NCI-H2029 (cell line): ENCODE results near the gene CNDP2.

ENCODE experiments used
- DNase-seq: peaks from one replicate; lab custom pipeline; 2025; lab: John Stamatoyannopoulos, UW

The CNDP2 gene

GRCh38 chr18:74473976-74474640 lies 22.1 kb upstream of the CNDP2 start:
- no peak for DNase-seq

- DNase-seq: no peak
Observed at GRCh38 chr18:74476140-74476539, 20.0 kb upstream of the CNDP2 start.

- DNase-seq: no peak
Observed at GRCh38 chr18:74477771-74478170, 18.4 kb upstream of the CNDP2 start.

GRCh38 chr18:74478316-74478715 lies 17.8 kb upstream of the CNDP2 start:
- DNase-seq: no peak

GRCh38 chr18:74478880-74479279 lies 17.3 kb upstream of the CNDP2 start:
- DNase-seq: no peak

- DNase-seq: no peak
Observed at GRCh38 chr18:74479486-74480148, 16.5 kb upstream of the CNDP2 start.

- DNase-seq: no peak
Observed at GRCh38 chr18:74480149-74480651, 16.0 kb upstream of the CNDP2 start.

GRCh38 chr18:74482697-74483096 lies 13.5 kb upstream of the CNDP2 start:
- no peak for DNase-seq

- no peak for DNase-seq
Observed at GRCh38 chr18:74486119-74486849, 9.9 kb upstream of the CNDP2 start.

- no peak for DNase-seq
Observed at GRCh38 chr18:74488354-74488753, 7.8 kb upstream of the CNDP2 start.

GRCh38 chr18:74488864-74489263 lies 7.3 kb upstream of the CNDP2 start:
- no peak for DNase-seq

- DNase-seq: no peak
Observed at GRCh38 chr18:74489676-74490075, 6.5 kb upstream of the CNDP2 start.

GRCh38 chr18:74492259-74492658 lies 3.9 kb upstream of the CNDP2 start:
- no peak for DNase-seq

GRCh38 chr18:74493689-74494088 lies 2.5 kb upstream of the CNDP2 start:
- DNase-seq: no peak

GRCh38 chr18:74494514-74494913 lies 1.6 kb upstream of the CNDP2 start:
- no peak for DNase-seq

GRCh38 chr18:74496508-74497323 lies 553 bp downstream of the CNDP2 start:
- no peak for DNase-seq

GRCh38 chr18:74497324-74497676 lies 1.1 kb downstream of the CNDP2 start:
- no peak for DNase-seq

GRCh38 chr18:74497778-74498177 lies 1.6 kb downstream of the CNDP2 start:
- no peak for DNase-seq

GRCh38 chr18:74498712-74499627 lies 2.8 kb downstream of the CNDP2 start:
- no peak for DNase-seq

GRCh38 chr18:74499633-74500032 lies 3.5 kb downstream of the CNDP2 start:
- DNase-seq: no peak

GRCh38 chr18:74500372-74500771 lies 4.2 kb downstream of the CNDP2 start:
- no peak for DNase-seq
